HepG2 (cell line): ENCODE data around the gene SLC6A8. TPM values are rescaled to one million over a fixed set of nuclear protein-coding genes. Genes with fewer than 3 reads are reported as not detected.

Source experiments
- CEBPB ChIP-seq: IDR thresholded peaks from 2 replicates; pipeline ENCODE4 v1.6.1; 2011; ENCODE audit warnings: low read depth, low read length, improper control_type of control experiment, borderline replicate concordance
- NFATC3 ChIP-seq: sonication (generic); formaldehyde crosslinking; IDR thresholded peaks from 2 replicates; pipeline ENCODE4 v1.5.1; 2020; ENCODE audit warnings: mild to moderate bottlenecking, missing genetic modification reagents
- PBX3 ChIP-seq: sonication (generic); formaldehyde crosslinking; IDR thresholded peaks from 2 replicates; pipeline ENCODE4 v1.8.1; 2023; ENCODE audit warnings: missing genetic modification reagents, inconsistent platforms, borderline replicate concordance
- ZBTB40 ChIP-seq, 2 experiments: fragments of 450-650 bp in 1 of 2; sonication (generic) in 1 of 2; formaldehyde crosslinking in 1 of 2; IDR thresholded peaks; 2 replicates each; pipeline versions ENCODE4 v1.6.1 to v1.8.0; 2016 to 2022; ENCODE audit warnings: antibody characterized with exemption in 1 of 2, mild to moderate bottlenecking in 1 of 2, missing genetic modification reagents in 1 of 2
- ZNF672 ChIP-seq: sonication (generic); formaldehyde crosslinking; IDR thresholded peaks from 2 replicates; pipeline ENCODE4 v1.8.1; 2022; ENCODE audit warnings: missing genetic modification reagents
- ZNF816 ChIP-seq: sonication (generic); formaldehyde crosslinking; IDR thresholded peaks from 2 replicates; pipeline ENCODE4 v1.8.0; 2022; ENCODE audit warnings: missing genetic modification reagents, mild to moderate bottlenecking, borderline replicate concordance
- polyA plus RNA-seq, 8 experiments: library from polyadenylated mRNA; depleted of rRNA in 3 of 8; stranded (reverse) in 7 of 8; unstranded in 1 of 8; fragments of >200 nt; fragmentation: Illumina TruSeq in 4 of 8; extraction: Trizol in 4 of 8; gene quantifications; 2 replicates each; pipeline versions ENCODE4 v1.2.1 to v1.2.3, GENCODE V29; 2011 to 2016; ENCODE audit warnings: low read depth in 4 of 8, missing spikeins in 1 of 8, mixed read lengths in 1 of 8; ENCODE audit not compliant: insufficient read depth in 1 of 8
- total RNA-seq, 5 experiments: library from RNA; depleted of rRNA; stranded (reverse); fragments of >200 nt; fragmentation: Illumina TruSeq; extraction: Trizol; gene quantifications; 2 replicates each; pipeline ENCODE4 v1.2.3, GENCODE V29; 2016; ENCODE audit warnings: low read depth in 1 of 5
- TF ChIP-seq, protein P1 (sequence below): sonication (generic); formaldehyde crosslinking; IDR thresholded peaks from 2 replicates; pipeline ENCODE4 v1.4.0; 2020; ENCODE audit warnings: mild to moderate bottlenecking, low read depth, missing genetic modification reagents

SLC6A8 gene
- total and polyA plus RNA-seq, 2 of the 13 experiments (the other 11 are each of a cell fraction or from before 2014, with no cell fraction given): 13.9 to 176 TPM

GRCh38 chrX:153717445-153717844 lies 29.7 kb downstream of the SLC6A8 start (continued):
- TF ChIP-seq ZBTB40 (IDR thresholded peaks at IDR 0.05): no peak
- no peak for TF ChIP-seq ZBTB40 (CRISPR knock-in tag; IDR thresholded peaks at IDR 0.05)
- no peak for TF ChIP-seq CEBPB
- no peak for TF ChIP-seq PBX3 (CRISPR knock-in tag)
- no peak for TF ChIP-seq ZNF672 (CRISPR knock-in tag)
- TF ChIP-seq NFATC3 (CRISPR knock-in tag): no peak
- TF ChIP-seq ZNF816 (CRISPR knock-in tag): no peak
- TF ChIP-seq, protein P1, sequence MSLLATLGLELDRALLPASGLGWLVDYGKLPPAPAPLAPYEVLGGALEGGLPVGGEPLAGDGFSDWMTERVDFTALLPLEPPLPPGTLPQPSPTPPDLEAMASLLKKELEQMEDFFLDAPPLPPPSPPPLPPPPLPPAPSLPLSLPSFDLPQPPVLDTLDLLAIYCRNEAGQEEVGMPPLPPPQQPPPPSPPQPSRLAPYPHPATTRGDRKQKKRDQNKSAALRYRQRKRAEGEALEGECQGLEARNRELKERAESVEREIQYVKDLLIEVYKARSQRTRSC (CRISPR knock-in tag): no peak
